GM23338 (cell line): ENCODE data around the gene GLUD1. TPM values are rescaled to one million over a fixed set of nuclear protein-coding genes. Genes with fewer than 3 reads are reported as not detected.
A peak's percentile ranks its signal among the peaks of the same experiment; 100 is the strongest.

Source experiments
- ATAC-seq: fragments of 200-7000 bp; cut with Tn5 transposase; 3 replicates; pipeline ENCODE4 v1.9.1; 2020
- DNase-seq: peaks from one replicate; pipeline ENCODE4 v3.0.0-alpha.2; 2015; ENCODE audit warnings: low spot score
- H2AFZ ChIP-seq: fragments of 200-600 bp; sonication (generic); 2 replicates; pipeline ENCODE4 v1.8.0; 2016; ENCODE audit warnings: antibody characterized with exemption, mild to moderate bottlenecking, moderate library complexity
- H3F3A ChIP-seq: fragments of 200-600 bp; sonication (generic); replicated peaks from 2 replicates; pipeline ENCODE4 v1.8.0; 2017; ENCODE audit warnings: antibody characterized with exemption, mixed run types, low read depth
- H3K27ac ChIP-seq: fragments of 200-600 bp; sonication (generic); 2 replicates; pipeline ENCODE4 v1.6.1; 2016; ENCODE audit warnings: low read depth
- H3K27me3 ChIP-seq: fragments of 200-600 bp; sonication (generic); 2 replicates; pipeline ENCODE4 v1.8.0; 2016; ENCODE audit warnings: mild to moderate bottlenecking, mixed run types, moderate library complexity; ENCODE audit not compliant: insufficient read depth
- H3K36me3 ChIP-seq: fragments of 200-600 bp; sonication (generic); 2 replicates; pipeline ENCODE4 v1.8.0; 2016; ENCODE audit warnings: mild to moderate bottlenecking; ENCODE audit not compliant: insufficient read depth
- H3K4me1 ChIP-seq: fragments of 200-600 bp; sonication (generic); 2 replicates; pipeline ENCODE4 v1.8.0; 2016; ENCODE audit warnings: mild to moderate bottlenecking, moderate library complexity; ENCODE audit not compliant: insufficient read depth
- H3K4me2 ChIP-seq: fragments of 200-600 bp; sonication (generic); 2 replicates; pipeline ENCODE4 v1.7.1; 2017; ENCODE audit warnings: mixed run types
- H3K4me3 ChIP-seq: fragments of 200-600 bp; sonication (generic); 2 replicates; pipeline ENCODE4 v1.6.1; 2016; ENCODE audit warnings: mixed run types
- H3K79me2 ChIP-seq: fragments of 200-600 bp; sonication (generic); replicated peaks from 2 replicates; pipeline ENCODE4 v1.8.0; 2017; ENCODE audit warnings: mild to moderate bottlenecking; ENCODE audit not compliant: insufficient read depth
- H3K9me2 ChIP-seq: fragments of 200-600 bp; sonication (generic); 2 replicates; pipeline ENCODE4 v1.8.0; 2017; ENCODE audit not compliant: insufficient read depth
- H4K20me1 ChIP-seq: fragments of 200-600 bp; sonication (generic); replicated peaks from 2 replicates; pipeline ENCODE4 v1.8.0; 2017; ENCODE audit warnings: mild to moderate bottlenecking; ENCODE audit not compliant: insufficient read depth
- H3K27ac Mint-ChIP-seq: 2 replicates; pipeline ENCODE4 v1.8.0; 2020; ENCODE audit warnings: inconsistent platforms, mild to moderate bottlenecking, moderate library complexity, mixed read lengths
- H3K27me3 Mint-ChIP-seq: 3 replicates; pipeline ENCODE4 v1.8.0; 2022; ENCODE audit warnings: low read depth, mild to moderate bottlenecking, moderate library complexity, mixed read lengths, inconsistent platforms; ENCODE audit not compliant: insufficient read depth, poor library complexity
- H3K36me3 Mint-ChIP-seq: 3 replicates; pipeline ENCODE4 v1.8.0; 2021; ENCODE audit warnings: low read depth, mild to moderate bottlenecking, inconsistent platforms, moderate library complexity, mixed read lengths
- H3K4me1 Mint-ChIP-seq: 3 replicates; pipeline ENCODE4 v1.8.0; 2020; ENCODE audit warnings: mild to moderate bottlenecking, inconsistent platforms, mixed read lengths
- H3K4me3 Mint-ChIP-seq: 3 replicates; pipeline ENCODE4 v1.8.0; 2021; ENCODE audit warnings: moderate library complexity, mild to moderate bottlenecking, inconsistent platforms, mixed read lengths
- H3K9me3 Mint-ChIP-seq: 3 replicates; pipeline ENCODE4 v1.8.0; 2020; ENCODE audit warnings: moderate library complexity, mild to moderate bottlenecking, inconsistent platforms, mixed read lengths
- CREB1 ChIP-seq: fragments of 250-450 bp; sonication (Bioruptor Pico); IDR thresholded peaks from 2 replicates; pipeline ENCODE4 v1.5.0; 2020; ENCODE audit warnings: low read depth, mild to moderate bottlenecking, moderate library complexity
- EZH2 ChIP-seq: fragments of 200-600 bp; sonication (generic); IDR thresholded peaks from one replicate; pipeline ENCODE4 v1.8.0; 2017; ENCODE audit warnings: antibody characterized with exemption, mild to moderate bottlenecking, low read depth; ENCODE audit not compliant: unreplicated experiment
- EZH2phosphoT487 ChIP-seq: fragments of 200-600 bp; sonication (generic); IDR thresholded peaks from one replicate; pipeline ENCODE4 v1.8.1; 2018; ENCODE audit warnings: antibody characterized with exemption; ENCODE audit not compliant: unreplicated experiment
- JUNB ChIP-seq: IDR thresholded peaks from one replicate; pipeline ENCODE4 v1.6.1; 2016; ENCODE audit warnings: antibody characterized with exemption; ENCODE audit not compliant: unreplicated experiment
- NANOG ChIP-seq: IDR thresholded peaks from 2 replicates; pipeline ENCODE4 v1.6.1; 2016; ENCODE audit warnings: antibody characterized with exemption, borderline replicate concordance
- POLR2AphosphoS5 ChIP-seq: IDR thresholded peaks from 2 replicates; pipeline ENCODE4 v1.6.1; 2016; ENCODE audit warnings: antibody characterized with exemption, low read depth
- REST ChIP-seq: IDR thresholded peaks from one replicate; pipeline ENCODE4 v1.6.1; 2018; ENCODE audit warnings: antibody characterized with exemption; ENCODE audit not compliant: unreplicated experiment
- STAT1 ChIP-seq: IDR thresholded peaks from one replicate; pipeline ENCODE4 v1.6.1; 2016; ENCODE audit warnings: antibody characterized with exemption; ENCODE audit not compliant: unreplicated experiment
- ZNF114 ChIP-seq: fragments of 250-450 bp; sonication (Bioruptor Pico); IDR thresholded peaks from 2 replicates; pipeline ENCODE4 v1.5.0; 2020; ENCODE audit warnings: mild to moderate bottlenecking, moderate library complexity
- ZNF331 ChIP-seq: fragments of 250-450 bp; sonication (Bioruptor Pico); IDR thresholded peaks from 2 replicates; pipeline ENCODE4 v1.5.0; 2020; ENCODE audit warnings: low read depth, mild to moderate bottlenecking, moderate library complexity
- ZNF462 ChIP-seq: fragments of 250-450 bp; sonication (Bioruptor Pico); IDR thresholded peaks from 2 replicates; pipeline ENCODE4 v1.5.0; 2020; ENCODE audit warnings: mild to moderate bottlenecking, moderate library complexity
- polyA plus RNA-seq: library from polyadenylated mRNA; unstranded; fragments of >200 nt; fragmentation: Nextera tagmentation; extraction: Ambion mirVana; gene quantifications from 2 replicates; pipeline ENCODE4 v1.2.1, GENCODE V29; 2016
- total RNA-seq: library from RNA; depleted of rRNA; stranded (reverse); fragments of >200 nt; shearing (Covaris generic); gene quantifications from 2 replicates; pipeline ENCODE4 v1.2.3, GENCODE V29; 2014
- TF ChIP-seq, protein P1 (sequence below): IDR thresholded peaks from 2 replicates; pipeline ENCODE4 v1.6.1; 2016; ENCODE audit warnings: antibody characterized with exemption
- TF ChIP-seq, protein P2 (sequence below), 2 experiments: fragments of 200-600 bp in 1 of 2; sonication (generic) in 1 of 2; conservative IDR thresholded peaks; 2 replicates each; pipeline versions ENCODE4 v1.5.1 to v1.6.1; 2016 to 2017; ENCODE audit warnings: antibody characterized with exemption in 2 of 2, low read depth in 2 of 2, mild to moderate bottlenecking in 2 of 2, moderate library complexity in 1 of 2

Gene GLUD1
- total and polyA plus RNA-seq, 2 experiments from 2014 or later, result 44.7 to 144 TPM

DNA sequence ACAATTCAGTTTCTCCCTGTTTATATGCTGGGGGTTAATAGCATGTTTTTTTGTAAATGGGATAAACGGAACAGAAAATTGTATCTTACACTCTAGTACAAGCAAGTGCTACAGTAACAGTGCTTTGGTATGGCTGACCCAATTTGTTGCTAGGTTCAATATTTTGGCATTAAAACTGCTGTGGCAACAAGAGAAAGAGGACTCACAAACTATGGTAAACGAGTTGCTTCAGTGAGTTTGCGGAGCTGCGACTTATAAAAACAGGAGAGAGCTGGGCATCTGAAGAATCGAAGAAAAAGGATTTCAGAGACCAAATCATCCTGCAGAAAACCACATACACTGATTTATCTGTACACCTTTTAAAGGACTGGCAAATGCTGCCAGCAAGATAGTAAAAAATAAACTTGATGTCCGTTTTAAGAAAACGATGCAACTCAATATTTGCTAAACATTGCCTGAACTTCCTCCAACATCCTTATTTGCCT, 2.2 kb downstream of the GLUD1 start:
- H3K36me3 ChIP-seq, result no peaks in the 10 kb centered on the region
- Mint-ChIP-seq H3K9me3 (peaks cover 3% of the 10 kb centered on the region; the same call in 1 of the 3 replicates), H3K4me3 (peak overlapping the region; percentile 80), H3K27me3 (peaks cover 8% of the 10 kb centered on the region), H3K36me3 (peaks cover 14% of the 10 kb centered on the region), H3K27ac (peak overlapping the region; percentile 84), H3K4me1 (peaks cover 26% of the 10 kb centered on the region)
- H3K9me2 ChIP-seq, result no peaks in the 10 kb centered on the region
- no peak for ATAC-seq
- H3K4me2 ChIP-seq, result peak overlapping the region; percentile 87
- no peaks in the 10 kb centered on the region for H4K20me1 ChIP-seq
- TF ChIP-seq JUNB (no peak), CREB1 (no peak), POLR2AphosphoS5 (no peak), ZNF462 (CRISPR knock-in tag) (no peak), ZNF114 (CRISPR knock-in tag) (no peak), EZH2 (no peak), EZH2phosphoT487 (no peak), NANOG (no peak), REST (no peak), ZNF331 (CRISPR knock-in tag) (no peak), STAT1 (no peak)
- TF ChIP-seq, protein P1, sequence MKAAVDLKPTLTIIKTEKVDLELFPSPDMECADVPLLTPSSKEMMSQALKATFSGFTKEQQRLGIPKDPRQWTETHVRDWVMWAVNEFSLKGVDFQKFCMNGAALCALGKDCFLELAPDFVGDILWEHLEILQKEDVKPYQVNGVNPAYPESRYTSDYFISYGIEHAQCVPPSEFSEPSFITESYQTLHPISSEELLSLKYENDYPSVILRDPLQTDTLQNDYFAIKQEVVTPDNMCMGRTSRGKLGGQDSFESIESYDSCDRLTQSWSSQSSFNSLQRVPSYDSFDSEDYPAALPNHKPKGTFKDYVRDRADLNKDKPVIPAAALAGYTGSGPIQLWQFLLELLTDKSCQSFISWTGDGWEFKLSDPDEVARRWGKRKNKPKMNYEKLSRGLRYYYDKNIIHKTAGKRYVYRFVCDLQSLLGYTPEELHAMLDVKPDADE, result no peak
- TF ChIP-seq, protein P2, sequence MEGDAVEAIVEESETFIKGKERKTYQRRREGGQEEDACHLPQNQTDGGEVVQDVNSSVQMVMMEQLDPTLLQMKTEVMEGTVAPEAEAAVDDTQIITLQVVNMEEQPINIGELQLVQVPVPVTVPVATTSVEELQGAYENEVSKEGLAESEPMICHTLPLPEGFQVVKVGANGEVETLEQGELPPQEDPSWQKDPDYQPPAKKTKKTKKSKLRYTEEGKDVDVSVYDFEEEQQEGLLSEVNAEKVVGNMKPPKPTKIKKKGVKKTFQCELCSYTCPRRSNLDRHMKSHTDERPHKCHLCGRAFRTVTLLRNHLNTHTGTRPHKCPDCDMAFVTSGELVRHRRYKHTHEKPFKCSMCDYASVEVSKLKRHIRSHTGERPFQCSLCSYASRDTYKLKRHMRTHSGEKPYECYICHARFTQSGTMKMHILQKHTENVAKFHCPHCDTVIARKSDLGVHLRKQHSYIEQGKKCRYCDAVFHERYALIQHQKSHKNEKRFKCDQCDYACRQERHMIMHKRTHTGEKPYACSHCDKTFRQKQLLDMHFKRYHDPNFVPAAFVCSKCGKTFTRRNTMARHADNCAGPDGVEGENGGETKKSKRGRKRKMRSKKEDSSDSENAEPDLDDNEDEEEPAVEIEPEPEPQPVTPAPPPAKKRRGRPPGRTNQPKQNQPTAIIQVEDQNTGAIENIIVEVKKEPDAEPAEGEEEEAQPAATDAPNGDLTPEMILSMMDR (conservative IDR thresholded peaks at IDR 0.05; ENCODE audit: low read depth in 2 of 2), result no peak
- peaks cover 82% of the 10 kb centered on the region for H3K79me2 ChIP-seq
- DNase-seq, result peak; percentile 46
- H3F3A ChIP-seq, result no peaks in the 10 kb centered on the region
- peaks cover 19% of the 10 kb centered on the region for H3K4me1 ChIP-seq
- no peak overlapping the region for H2AFZ ChIP-seq
- H3K4me3 ChIP-seq, result peak overlapping the region; percentile 56
- no peaks in the 10 kb centered on the region for H3K27me3 ChIP-seq
- peak overlapping the region; percentile 74 for H3K27ac ChIP-seq
